HL-60 (cell line): ENCODE data around the gene KDM4C.

Source experiments
- DNase-seq, 2 experiments: peaks; one replicate each; pipeline ENCODE4 v3.0.0-alpha.2; 2010 to 2020; ENCODE audit warnings: low read depth in 1 of 2, low spot score in 1 of 2
- H3K27ac ChIP-seq: fragments of 250-450 bp; sonication (Bioruptor Pico); replicated peaks from 2 replicates; pipeline ENCODE4 v1.5.1; 2020; ENCODE audit warnings: mild to moderate bottlenecking, moderate library complexity
- H3K27me3 ChIP-seq: fragments of 250-450 bp; sonication (Bioruptor Pico); 2 replicates; pipeline ENCODE4 v1.5.1; 2021; ENCODE audit warnings: mild to moderate bottlenecking, moderate library complexity; ENCODE audit not compliant: insufficient read depth, poor library complexity, severe bottlenecking
- H3K4me3 ChIP-seq: replicated peaks from 2 replicates; pipeline ENCODE4 v1.5.1; 2011; ENCODE audit warnings: mild to moderate bottlenecking, control low read depth, low read length; ENCODE audit not compliant: insufficient read depth
- CTCF ChIP-seq: IDR thresholded peaks from one replicate; pipeline ENCODE4 v1.5.1; 2011; ENCODE audit warnings: low read length, control low read depth, inconsistent platforms; ENCODE audit not compliant: insufficient read depth
- GABPA ChIP-seq: IDR thresholded peaks from 2 replicates; pipeline ENCODE4 v1.6.1; 2012; ENCODE audit warnings: low read depth
- POLR2AphosphoS5 ChIP-seq: IDR thresholded peaks from 2 replicates; pipeline ENCODE4 v1.6.1; 2012; ENCODE audit warnings: low read depth
- REST ChIP-seq: IDR thresholded peaks from 2 replicates; pipeline ENCODE4 v1.6.1; 2012; ENCODE audit warnings: low read depth; ENCODE audit not compliant: insufficient replicate concordance
- SPI1 ChIP-seq: IDR thresholded peaks from 2 replicates; pipeline ENCODE4 v1.6.1; 2012; ENCODE audit warnings: low read depth, mild to moderate bottlenecking, borderline replicate concordance

The KDM4C gene

GRCh38 chr9:6910032-6910431, 152.3 kb downstream of the KDM4C start:
- Histone ChIP-seq H3K4me3 (no peak overlapping the region), H3K27me3 (no peaks in the 10 kb centered on the region), H3K27ac (no peak overlapping the region)
- TF ChIP-seq POLR2AphosphoS5 (no peak), SPI1 (no peak), GABPA (no peak)
- DNase-seq, result no peak

- H3K27me3 ChIP-seq, result no peaks in the 10 kb centered on the region
- H3K4me3 ChIP-seq, result no peak overlapping the region
- TF ChIP-seq REST (no peak), CTCF (no peak), GABPA (no peak), POLR2AphosphoS5 (no peak), SPI1 (no peak)
- H3K27ac ChIP-seq, result no peak overlapping the region
- no peak for DNase-seq
Measured at GRCh38 chr9:6910497-6910896, 152.7 kb downstream of the KDM4C start.

GRCh38 chr9:6911901-6912638, 154.3 kb downstream of the KDM4C start:
- no peak for DNase-seq
- H3K27ac ChIP-seq, result no peak overlapping the region; the same call in 1 of the 2 replicates
- H3K27me3 ChIP-seq, result no peaks in the 10 kb centered on the region
- TF ChIP-seq GABPA, result no peak
- H3K4me3 ChIP-seq, result no peak overlapping the region

- Histone ChIP-seq H3K27ac (no peak overlapping the region), H3K27me3 (no peaks in the 10 kb centered on the region), H3K4me3 (no peak overlapping the region)
- TF ChIP-seq GABPA, result no peak
- no peak for TF ChIP-seq CTCF
- TF ChIP-seq REST, result no peak
- no peak for TF ChIP-seq SPI1
- no peak for TF ChIP-seq POLR2AphosphoS5
- no peak for DNase-seq
Measured at GRCh38 chr9:6915635-6916034, 157.9 kb downstream of the KDM4C start.

GRCh38 chr9:6917162-6917561, 159.4 kb downstream of the KDM4C start:
- TF ChIP-seq REST (no peak), CTCF (no peak), POLR2AphosphoS5 (no peak), GABPA (no peak), SPI1 (no peak)
- H3K27me3 ChIP-seq, result no peaks in the 10 kb centered on the region
- H3K27ac ChIP-seq, result no peak overlapping the region
- H3K4me3 ChIP-seq, result no peak overlapping the region
- no peak for DNase-seq
